GM18519 (cell line): ENCODE data around the gene SLC38A2.

Source experiments
- ATAC-seq: cut with Tn5 transposase; IDR thresholded peaks from one replicate; pipeline ENCODE4 v1.9.1; 2021; ENCODE audit warnings: mild to moderate bottlenecking, moderate library complexity; ENCODE audit not compliant: unreplicated experiment, low FRiP score

Gene SLC38A2

DNA sequence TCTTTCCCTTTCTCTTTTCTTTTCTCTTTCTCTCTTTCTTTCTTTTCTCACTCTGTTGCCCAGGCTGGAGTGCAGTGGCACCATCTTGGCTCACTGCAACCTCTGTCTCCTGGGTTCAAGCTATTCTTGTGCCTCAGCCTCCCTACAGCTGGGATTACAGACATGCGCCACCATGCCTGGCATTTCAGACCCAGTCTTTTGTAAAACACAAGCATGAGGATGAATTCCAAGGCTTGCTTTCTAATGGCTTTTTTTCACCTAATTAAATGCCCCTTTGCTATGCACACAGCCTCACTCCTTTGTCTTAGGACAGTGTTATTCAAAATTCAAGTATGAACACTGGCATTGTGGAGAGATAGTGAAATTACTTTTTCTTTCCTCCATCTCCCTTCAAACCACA is 6.0 kb upstream of the SLC38A2 start:
- ATAC-seq = no peak

DNA sequence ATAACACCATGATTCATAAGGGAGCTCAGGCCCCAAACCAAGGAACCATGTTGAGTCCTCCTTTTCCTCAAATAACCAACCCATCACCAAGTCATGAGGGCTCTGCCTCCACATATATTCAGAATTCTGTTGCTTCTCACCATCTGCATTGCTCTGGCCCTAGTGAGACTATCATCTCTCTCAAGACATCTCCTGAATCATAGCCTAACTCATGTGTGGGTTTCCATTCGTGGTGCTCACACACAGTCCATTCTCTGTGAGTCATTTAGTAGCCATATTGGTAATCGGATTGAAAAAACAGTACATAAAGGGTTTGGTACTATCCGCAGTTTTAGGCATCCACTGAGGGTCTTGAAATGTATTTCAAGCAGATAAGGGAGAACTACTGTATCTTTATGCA is 5.1 kb upstream of the SLC38A2 start:
- ATAC-seq = no peak

GRCh38 chr12:46376579-46376978 is 4.0 kb upstream of the SLC38A2 start:
- no peak for ATAC-seq

- no peak for ATAC-seq
Observed at GRCh38 chr12:46374711-46375110, 2.1 kb upstream of the SLC38A2 start.

GRCh38 chr12:46374310-46374709 is 1.7 kb upstream of the SLC38A2 start:
- ATAC-seq = no peak

DNA sequence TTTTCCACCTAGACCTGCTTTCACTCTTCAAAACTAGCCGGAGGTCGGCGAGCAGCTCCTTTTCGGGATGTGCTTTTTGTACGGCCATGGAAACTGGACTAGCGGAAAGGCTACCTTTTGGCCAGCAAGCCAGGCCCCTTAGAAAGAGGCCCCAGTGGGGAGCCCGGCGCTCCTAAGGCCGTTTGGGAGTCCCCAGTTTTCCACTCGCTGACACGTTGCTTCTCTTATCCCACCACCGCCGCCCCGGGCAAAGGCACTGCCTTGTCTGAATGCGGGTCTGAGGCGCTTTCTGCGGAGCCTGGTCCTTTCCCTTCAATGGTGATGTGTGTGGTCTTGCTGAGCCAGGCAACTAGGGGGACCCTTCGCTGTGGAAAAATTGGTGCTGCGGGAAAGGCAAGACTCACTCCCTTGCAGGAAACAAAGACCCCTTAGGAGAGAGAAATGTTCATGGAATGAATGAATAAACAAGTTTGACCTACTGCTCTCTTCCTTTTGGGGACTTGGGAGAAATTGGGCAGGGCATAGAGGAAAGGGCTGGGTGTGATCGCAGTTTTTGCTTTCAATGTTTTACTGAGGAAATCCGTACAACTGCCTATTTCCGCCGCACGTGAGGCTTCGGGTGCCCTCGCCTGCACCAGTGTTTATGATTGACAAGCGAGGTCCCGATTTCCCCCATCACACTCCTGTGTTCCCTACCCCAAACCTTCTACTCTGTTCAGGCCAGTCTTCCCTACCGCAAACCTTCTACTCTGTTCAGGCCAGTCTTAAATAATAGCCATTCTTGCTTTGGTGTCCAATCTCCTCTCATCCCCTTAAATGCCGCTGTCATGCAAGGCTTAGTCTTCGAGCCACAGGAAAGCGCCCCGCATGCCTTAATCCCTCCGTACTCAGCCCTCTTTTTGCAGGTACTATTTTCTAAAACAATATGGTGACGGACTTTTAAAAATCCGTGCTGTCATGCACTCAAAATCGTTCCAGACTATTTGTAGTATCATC is 1.0 kb upstream of the SLC38A2 start:
- ATAC-seq = no peak

GRCh38 chr12:46371718-46372543 is 642 bp downstream of the SLC38A2 start:
- peak; percentile 7 for ATAC-seq

DNA sequence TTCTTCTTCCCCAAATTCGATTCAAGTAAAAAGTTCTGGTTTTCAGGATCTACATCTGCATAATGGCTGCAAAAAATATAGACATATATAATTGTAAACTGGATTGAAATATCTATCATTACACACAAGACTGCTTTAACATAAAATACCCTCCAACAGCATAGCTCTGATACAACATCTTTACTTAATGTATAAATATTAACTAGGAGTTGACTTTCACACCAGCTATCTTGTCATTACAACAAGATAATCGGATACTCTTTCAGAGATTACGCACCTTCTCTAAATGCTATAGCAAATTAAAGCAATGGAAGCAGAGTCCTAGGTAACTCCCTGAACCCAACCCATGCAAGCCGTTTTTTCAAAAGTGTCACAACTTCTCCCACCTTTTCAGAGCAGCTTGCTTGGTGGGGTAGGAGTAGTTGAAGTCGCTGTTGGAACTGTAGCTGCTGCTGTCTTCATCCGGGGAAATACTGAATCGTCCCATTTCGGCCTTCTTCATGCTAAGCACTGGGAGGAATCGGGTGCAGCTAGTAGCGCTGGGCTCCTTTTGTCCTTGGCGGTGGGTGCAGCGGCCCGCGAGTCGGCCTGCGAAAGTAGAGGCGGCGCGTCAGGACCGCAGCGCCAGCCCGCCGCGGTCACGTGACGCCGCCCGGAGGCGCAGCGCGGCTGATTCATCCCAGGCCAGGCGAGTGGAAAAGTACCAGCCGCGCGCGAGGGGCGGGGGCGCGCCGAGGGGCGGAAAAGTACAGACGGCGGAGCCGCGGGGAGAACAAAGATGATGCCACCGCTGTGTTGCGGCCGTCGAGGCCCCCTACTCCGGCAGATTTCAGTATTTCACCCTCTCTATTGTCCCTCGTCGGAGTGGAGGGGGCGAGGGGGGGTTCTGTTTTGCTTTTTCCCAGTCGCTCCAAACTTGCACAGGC is 1.5 kb downstream of the SLC38A2 start:
- peak; percentile 52 for ATAC-seq

DNA sequence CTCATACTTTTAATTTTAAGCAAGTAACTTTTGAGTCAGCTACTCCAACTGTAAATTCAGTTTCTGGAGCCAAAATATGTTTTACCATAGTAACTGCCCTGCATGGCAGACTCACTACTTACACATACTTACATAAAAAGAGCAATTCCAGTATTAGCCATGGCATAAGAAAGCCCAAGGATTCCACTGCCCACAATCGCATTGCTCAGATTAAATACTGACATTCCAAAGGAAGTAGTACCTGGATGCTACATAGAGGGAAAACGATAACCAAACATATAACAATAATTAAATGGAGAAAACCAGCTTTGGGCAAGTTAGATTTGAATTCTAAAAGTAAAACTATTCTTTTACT is 2.2 kb downstream of the SLC38A2 start:
- no peak for ATAC-seq

- ATAC-seq = no peak
Observed at GRCh38 chr12:46369474-46370379, 2.8 kb downstream of the SLC38A2 start.

GRCh38 chr12:46369095-46369473 is 3.5 kb downstream of the SLC38A2 start:
- no peak for ATAC-seq

- no peak for ATAC-seq
Observed at GRCh38 chr12:46368684-46369083, 3.9 kb downstream of the SLC38A2 start.

GRCh38 chr12:46368138-46368537 is 4.4 kb downstream of the SLC38A2 start:
- ATAC-seq = no peak

GRCh38 chr12:46367351-46368029 is 5.1 kb downstream of the SLC38A2 start:
- ATAC-seq = no peak

DNA sequence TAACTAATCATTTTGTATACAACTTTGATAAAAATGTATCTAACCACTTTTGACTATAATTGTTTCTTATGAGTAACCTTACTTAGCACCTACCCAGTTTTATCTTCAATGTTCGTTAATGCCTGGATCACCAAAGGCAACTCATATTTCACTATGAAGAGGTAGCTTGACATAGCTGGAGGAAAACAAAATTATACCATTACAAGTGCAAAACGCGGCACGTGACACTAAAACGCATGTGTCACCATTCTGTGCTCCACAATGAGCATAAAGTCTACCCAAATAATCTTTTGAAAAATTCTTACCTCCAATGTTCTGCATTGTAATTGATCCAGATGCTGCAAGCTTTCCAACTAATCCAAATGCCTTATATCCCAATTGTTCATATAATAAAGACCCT is 5.8 kb downstream of the SLC38A2 start:
- no peak for ATAC-seq

- no peak for ATAC-seq
Observed at GRCh38 chr12:46365951-46366379, 6.6 kb downstream of the SLC38A2 start.

GRCh38 chr12:46364777-46365580 is 7.6 kb downstream of the SLC38A2 start:
- no peak for ATAC-seq

- ATAC-seq = no peak
Observed at GRCh38 chr12:46364300-46364696, 8.3 kb downstream of the SLC38A2 start.
